HepG2 (cell line): ENCODE data around the gene ZNF670. TPM values are rescaled to one million over a fixed set of nuclear protein-coding genes. Genes with fewer than 3 reads are reported as not detected.

Experiments
- ATAC-seq: fragments of 200-7000 bp; cut with Tn5 transposase; 3 replicates; pipeline ENCODE4 v1.9.1; 2020; ENCODE audit warnings: mild to moderate bottlenecking, moderate library complexity
- BruUV-seq: library from RNA; stranded (reverse); fragments of 400-500 nt; replicated peaks from 2 replicates; lab custom pipeline; 2021; lab: Mats Ljungman, UMichigan
- CTCF ChIA-PET: fragments of 300-600 bp; formaldehyde crosslinking; extraction: SDS; loops from one replicate; lab custom pipeline; 2021; ENCODE audit warnings: low total read pairs, inconsistent platforms, low intra/inter-chr PET ratio; lab: Yijun Ruan, JAX
- POLR2A ChIA-PET: fragments of 350-600 bp; sonication (Branson Sonifier 250); formaldehyde crosslinking; loops from one replicate; lab custom pipeline; 2020; ENCODE audit warnings: antibody characterized with exemption, inconsistent platforms; lab: Yijun Ruan, JAX
- DNase-seq: peaks from one replicate; pipeline ENCODE4 v3.0.0-alpha.2; 2015; ENCODE audit warnings: low spot score
- FAIRE-seq: peaks from 3 replicates; lab custom pipeline; 2011; peaks lifted over from hg19 to GRCh38; lab: Jason Lieb, UNC
- H2AFZ ChIP-seq: one replicate; pipeline ENCODE4 v1.6.1; 2011; ENCODE audit warnings: low read length, inconsistent platforms
- H3K27ac ChIP-seq: fragments of 300-600 bp; 3 replicates; pipeline ENCODE4 v1.8.0; 2011; ENCODE audit warnings: mixed run types, mild to moderate bottlenecking, mixed read lengths, low read length, inconsistent platforms; ENCODE audit not compliant: insufficient read depth; ENCODE audit errors: extremely low read length
- H3K27me3 ChIP-seq, 2 experiments: fragments of 200-600 bp in 1 of 2; 2 replicates in 1 of 2; 3 replicates in 1 of 2; pipeline versions ENCODE4 v1.6.0 to v1.8.0; 2011; ENCODE audit warnings: low read length in 2 of 2, mild to moderate bottlenecking in 2 of 2, moderate library complexity in 2 of 2, inconsistent platforms in 1 of 2; ENCODE audit not compliant: insufficient read depth in 2 of 2, control insufficient read depth in 1 of 2
- H3K36me3 ChIP-seq, 2 experiments: fragments of 200-600 bp in 1 of 2; replicated peaks in 1 of 2; 2 replicates in 1 of 2; 3 replicates in 1 of 2; pipeline versions ENCODE4 v1.5.1 to v1.8.0; 2011; ENCODE audit warnings: low read length in 2 of 2, inconsistent platforms in 1 of 2; ENCODE audit not compliant: insufficient read depth in 2 of 2, control insufficient read depth in 1 of 2
- H3K4me1 ChIP-seq: 2 replicates; pipeline ENCODE4 v1.5.1; 2012; ENCODE audit warnings: low read length, inconsistent platforms; ENCODE audit not compliant: insufficient read depth
- H3K4me2 ChIP-seq: 2 replicates; pipeline ENCODE4 v1.6.0; 2011; ENCODE audit warnings: low read depth, low read length, inconsistent platforms
- H3K4me3 ChIP-seq, 3 experiments: fragments of 200-600 bp in 1 of 3; sonication (generic), shearing (Covaris generic) in 1 of 3; replicated peaks in 1 of 3; 2 replicates each; pipeline ENCODE4 v1.5.1; 2011 to 2016; ENCODE audit warnings: low read length in 3 of 3, inconsistent platforms in 2 of 3, low read depth in 2 of 3, mild to moderate bottlenecking in 2 of 3, control low read depth in 1 of 3, mixed read lengths in 1 of 3; ENCODE audit not compliant: insufficient read depth in 1 of 3
- H3K79me2 ChIP-seq: one replicate; pipeline ENCODE4 v1.6.1; 2011; ENCODE audit warnings: low read length, inconsistent platforms; ENCODE audit not compliant: insufficient read depth
- H3K9ac ChIP-seq: 2 replicates; pipeline ENCODE4 v1.6.0; 2011; ENCODE audit warnings: mild to moderate bottlenecking, low read depth, low read length, inconsistent platforms; ENCODE audit not compliant: insufficient read depth
- H3K9me3 ChIP-seq: 2 replicates; pipeline ENCODE4 v1.5.1; 2012; ENCODE audit warnings: mild to moderate bottlenecking, low read length
- H4K20me1 ChIP-seq: 2 replicates; pipeline ENCODE4 v1.6.0; 2011; ENCODE audit warnings: inconsistent platforms, mild to moderate bottlenecking, low read length, moderate library complexity; ENCODE audit not compliant: insufficient read depth
- GATAD1 ChIP-seq: IDR thresholded peaks from 2 replicates; pipeline ENCODE4 v1.6.1; 2016; ENCODE audit warnings: missing genetic modification reagents, missing compliant biosample characterization
- POGZ ChIP-seq: sonication (generic); formaldehyde crosslinking; IDR thresholded peaks from 2 replicates; pipeline ENCODE4 v1.4.0; 2020; ENCODE audit warnings: mild to moderate bottlenecking, missing genetic modification reagents
- SAP130 ChIP-seq: IDR thresholded peaks from 2 replicates; pipeline ENCODE4 v1.6.1; 2016; ENCODE audit warnings: low read depth
- SP4 ChIP-seq: sonication (generic); formaldehyde crosslinking; IDR thresholded peaks from 2 replicates; pipeline ENCODE4 v1.8.1; 2023; ENCODE audit warnings: mild to moderate bottlenecking, missing genetic modification reagents
- TP53 ChIP-seq: sonication (generic); formaldehyde crosslinking; conservative IDR thresholded peaks from 2 replicates; pipeline ENCODE4 v1.4.0; 2020; ENCODE audit warnings: missing genetic modification reagents
- ZNF292 ChIP-seq: sonication (generic); formaldehyde crosslinking; IDR thresholded peaks from 2 replicates; pipeline ENCODE4 v1.8.1; 2022; ENCODE audit warnings: mild to moderate bottlenecking, low read depth, missing genetic modification reagents, borderline replicate concordance
- ZNF547 ChIP-seq: sonication (generic); formaldehyde crosslinking; IDR thresholded peaks from 2 replicates; pipeline ENCODE4 v1.5.1; 2020; ENCODE audit warnings: mild to moderate bottlenecking, missing genetic modification reagents
- WGBS: methylation state at CpG from one replicate; pipeline ENCODE4 v1.1.6; 2017; ENCODE audit warnings: low lambda C conversion rate; 5-methylcytosine and 5-hydroxymethylcytosine counted together
- in situ Hi-C: cut with HindIII; loops from 2 replicates; pipeline ENCODE4 v1.10.0; 2017; ENCODE audit warnings: low pct_unique_long_range_greater_than_20kb; ENCODE audit not compliant: extremely low pct_ligation_motif_present
- intact Hi-C: fragments of 100-400 bp; cut with micrococcal nuclease; formaldehyde crosslinking; loops from one replicate; pipeline ENCODE4 v1.10.0; 2022; ENCODE audit not compliant: unreplicated experiment
- polyA plus RNA-seq, 8 experiments: library from polyadenylated mRNA; depleted of rRNA in 3 of 8; stranded (reverse) in 7 of 8; unstranded in 1 of 8; fragments of >200 nt; fragmentation: Illumina TruSeq in 4 of 8; extraction: Trizol in 4 of 8; gene quantifications; 2 replicates each; pipeline versions ENCODE4 v1.2.1 to v1.2.3, GENCODE V29; 2011 to 2016; ENCODE audit warnings: low read depth in 4 of 8, missing spikeins in 1 of 8, mixed read lengths in 1 of 8; ENCODE audit not compliant: insufficient read depth in 1 of 8
- total RNA-seq, 5 experiments: library from RNA; depleted of rRNA; stranded (reverse); fragments of >200 nt; fragmentation: Illumina TruSeq; extraction: Trizol; gene quantifications; 2 replicates each; pipeline ENCODE4 v1.2.3, GENCODE V29; 2016; ENCODE audit warnings: low read depth in 1 of 5
- TF ChIP-seq, protein P1 (sequence below): sonication (generic); formaldehyde crosslinking; IDR thresholded peaks from 2 replicates; pipeline ENCODE4 v1.5.1; 2020; ENCODE audit warnings: mild to moderate bottlenecking, missing genetic modification reagents, moderate library complexity
- TF ChIP-seq, protein P2 (sequence below): fragments of 450-650 bp; IDR thresholded peaks from 2 replicates; pipeline ENCODE4 v1.6.1; 2016
- TF ChIP-seq, protein P3 (sequence below): IDR thresholded peaks from 2 replicates; pipeline ENCODE4 v1.6.1; 2018; ENCODE audit warnings: missing genetic modification reagents, mild to moderate bottlenecking, missing compliant biosample characterization
- TF ChIP-seq, protein P4 (sequence below): sonication (generic); formaldehyde crosslinking; IDR thresholded peaks from 2 replicates; pipeline ENCODE4 v1.4.0; 2020; ENCODE audit warnings: mild to moderate bottlenecking, missing genetic modification reagents
- TF ChIP-seq, protein P5 (sequence below): sonication (generic); IDR thresholded peaks from 2 replicates; pipeline ENCODE4 v1.6.1; 2016; ENCODE audit warnings: low read depth, borderline replicate concordance

Gene ZNF670
- total and polyA plus RNA-seq, 2 of the 13 experiments (the other 11 are each of a cell fraction or from before 2014, with no cell fraction given) = 4.2 to 10.9 TPM

DNA sequence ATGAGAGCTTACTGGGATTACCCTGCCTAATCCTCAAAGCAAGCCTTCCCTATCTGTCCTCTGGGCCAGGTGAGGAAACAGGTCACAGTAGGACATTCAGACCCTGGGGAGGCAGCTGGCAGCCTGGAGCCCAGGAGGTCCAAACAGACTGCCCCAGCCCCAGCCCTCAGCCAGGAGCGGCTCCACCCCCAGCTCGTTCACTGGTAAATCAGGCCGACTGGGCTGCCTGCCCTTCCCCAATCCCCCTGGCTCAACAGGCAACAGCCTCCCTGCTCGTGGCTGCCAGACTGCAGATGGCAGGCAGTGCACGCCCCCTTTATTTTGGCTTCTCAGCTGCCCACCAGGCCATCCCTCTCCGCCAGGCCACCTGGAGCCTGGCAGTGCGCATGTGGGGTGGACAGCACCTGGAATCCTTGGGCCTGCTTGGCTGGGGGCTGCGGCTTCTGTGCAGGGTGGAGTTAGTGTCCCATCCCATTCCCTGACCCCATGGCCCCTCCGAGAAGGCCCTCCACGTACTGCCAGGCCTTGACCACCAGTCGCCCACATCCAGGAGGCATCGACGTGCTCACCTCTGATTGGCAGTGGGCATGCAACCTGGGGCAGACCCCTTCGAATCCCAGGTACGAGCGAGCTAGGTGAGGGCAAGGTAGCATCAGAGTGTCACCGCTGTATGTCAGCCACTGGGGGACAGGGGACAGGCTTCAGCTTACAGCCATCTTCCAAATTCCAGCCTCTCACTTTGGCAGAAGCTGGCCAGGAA is 11.2 kb upstream of the ZNF670 start:
- ChIA-PET POLR2A (interaction anchor here (0.7 to 1.6 kb wide), 2 partner anchors 11 to 22 kb away, joined by 4 to 6 read pairs; partner anchors contain the start of gene ZNF670), CTCF (no interaction called here)
- Histone ChIP-seq H3K4me1 (peaks cover 54% of the 10 kb centered on the region), H3K9me3 (no peaks in the 10 kb centered on the region), H3K27me3 (peaks cover 0 to 3% of the 10 kb centered on the region in 2 experiments; a peak in 1 of 5 replicates), H3K36me3 (no peaks in the 10 kb centered on the region), H3K79me2 (no peaks in the 10 kb centered on the region), H4K20me1 (no peaks in the 10 kb centered on the region), H3K27ac (no peak overlapping the region), H3K9ac (no peak overlapping the region), H2AFZ (no peak overlapping the region), H3K4me2 (peak overlapping the region; percentile 68), H3K4me3 (peak overlapping the region in 2 of 3 experiments; percentile 6 to 47; a peak in 3 of 6 replicates)
- peak; percentile 60 for ATAC-seq
- 92% methylated on average over 8 of the region's 17 CpGs for WGBS
- in situ Hi-C loops = no loop called here
- no peak for FAIRE-seq
- BruUV-seq = no TSS peak
- intact Hi-C loops = no loop called here
- no peak for DNase-seq
- TF ChIP-seq, protein P1, sequence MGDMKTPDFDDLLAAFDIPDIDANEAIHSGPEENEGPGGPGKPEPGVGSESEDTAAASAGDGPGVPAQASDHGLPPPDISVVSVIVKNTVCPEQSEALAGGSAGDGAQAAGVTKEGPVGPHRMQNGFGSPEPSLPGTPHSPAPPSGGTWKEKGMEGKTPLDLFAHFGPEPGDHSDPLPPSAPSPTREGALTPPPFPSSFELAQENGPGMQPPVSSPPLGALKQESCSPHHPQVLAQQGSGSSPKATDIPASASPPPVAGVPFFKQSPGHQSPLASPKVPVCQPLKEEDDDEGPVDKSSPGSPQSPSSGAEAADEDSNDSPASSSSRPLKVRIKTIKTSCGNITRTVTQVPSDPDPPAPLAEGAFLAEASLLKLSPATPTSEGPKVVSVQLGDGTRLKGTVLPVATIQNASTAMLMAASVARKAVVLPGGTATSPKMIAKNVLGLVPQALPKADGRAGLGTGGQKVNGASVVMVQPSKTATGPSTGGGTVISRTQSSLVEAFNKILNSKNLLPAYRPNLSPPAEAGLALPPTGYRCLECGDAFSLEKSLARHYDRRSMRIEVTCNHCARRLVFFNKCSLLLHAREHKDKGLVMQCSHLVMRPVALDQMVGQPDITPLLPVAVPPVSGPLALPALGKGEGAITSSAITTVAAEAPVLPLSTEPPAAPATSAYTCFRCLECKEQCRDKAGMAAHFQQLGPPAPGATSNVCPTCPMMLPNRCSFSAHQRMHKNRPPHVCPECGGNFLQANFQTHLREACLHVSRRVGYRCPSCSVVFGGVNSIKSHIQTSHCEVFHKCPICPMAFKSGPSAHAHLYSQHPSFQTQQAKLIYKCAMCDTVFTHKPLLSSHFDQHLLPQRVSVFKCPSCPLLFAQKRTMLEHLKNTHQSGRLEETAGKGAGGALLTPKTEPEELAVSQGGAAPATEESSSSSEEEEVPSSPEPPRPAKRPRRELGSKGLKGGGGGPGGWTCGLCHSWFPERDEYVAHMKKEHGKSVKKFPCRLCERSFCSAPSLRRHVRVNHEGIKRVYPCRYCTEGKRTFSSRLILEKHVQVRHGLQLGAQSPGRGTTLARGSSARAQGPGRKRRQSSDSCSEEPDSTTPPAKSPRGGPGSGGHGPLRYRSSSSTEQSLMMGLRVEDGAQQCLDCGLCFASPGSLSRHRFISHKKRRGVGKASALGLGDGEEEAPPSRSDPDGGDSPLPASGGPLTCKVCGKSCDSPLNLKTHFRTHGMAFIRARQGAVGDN (CRISPR knock-in tag) = peak; percentile 44
- TF ChIP-seq, protein P2, sequence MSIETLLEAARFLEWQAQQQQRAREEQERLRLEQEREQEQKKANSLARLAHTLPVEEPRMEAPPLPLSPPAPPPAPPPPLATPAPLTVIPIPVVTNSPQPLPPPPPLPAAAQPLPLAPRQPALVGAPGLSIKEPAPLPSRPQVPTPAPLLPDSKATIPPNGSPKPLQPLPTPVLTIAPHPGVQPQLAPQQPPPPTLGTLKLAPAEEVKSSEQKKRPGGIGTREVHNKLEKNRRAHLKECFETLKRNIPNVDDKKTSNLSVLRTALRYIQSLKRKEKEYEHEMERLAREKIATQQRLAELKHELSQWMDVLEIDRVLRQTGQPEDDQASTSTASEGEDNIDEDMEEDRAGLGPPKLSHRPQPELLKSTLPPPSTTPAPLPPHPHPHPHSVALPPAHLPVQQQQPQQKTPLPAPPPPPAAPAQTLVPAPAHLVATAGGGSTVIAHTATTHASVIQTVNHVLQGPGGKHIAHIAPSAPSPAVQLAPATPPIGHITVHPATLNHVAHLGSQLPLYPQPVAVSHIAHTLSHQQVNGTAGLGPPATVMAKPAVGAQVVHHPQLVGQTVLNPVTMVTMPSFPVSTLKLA = no peak
- TF ChIP-seq, protein P3, sequence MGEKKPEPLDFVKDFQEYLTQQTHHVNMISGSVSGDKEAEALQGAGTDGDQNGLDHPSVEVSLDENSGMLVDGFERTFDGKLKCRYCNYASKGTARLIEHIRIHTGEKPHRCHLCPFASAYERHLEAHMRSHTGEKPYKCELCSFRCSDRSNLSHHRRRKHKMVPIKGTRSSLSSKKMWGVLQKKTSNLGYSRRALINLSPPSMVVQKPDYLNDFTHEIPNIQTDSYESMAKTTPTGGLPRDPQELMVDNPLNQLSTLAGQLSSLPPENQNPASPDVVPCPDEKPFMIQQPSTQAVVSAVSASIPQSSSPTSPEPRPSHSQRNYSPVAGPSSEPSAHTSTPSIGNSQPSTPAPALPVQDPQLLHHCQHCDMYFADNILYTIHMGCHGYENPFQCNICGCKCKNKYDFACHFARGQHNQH (CRISPR knock-in tag) = no peak
- TF ChIP-seq, protein P4, sequence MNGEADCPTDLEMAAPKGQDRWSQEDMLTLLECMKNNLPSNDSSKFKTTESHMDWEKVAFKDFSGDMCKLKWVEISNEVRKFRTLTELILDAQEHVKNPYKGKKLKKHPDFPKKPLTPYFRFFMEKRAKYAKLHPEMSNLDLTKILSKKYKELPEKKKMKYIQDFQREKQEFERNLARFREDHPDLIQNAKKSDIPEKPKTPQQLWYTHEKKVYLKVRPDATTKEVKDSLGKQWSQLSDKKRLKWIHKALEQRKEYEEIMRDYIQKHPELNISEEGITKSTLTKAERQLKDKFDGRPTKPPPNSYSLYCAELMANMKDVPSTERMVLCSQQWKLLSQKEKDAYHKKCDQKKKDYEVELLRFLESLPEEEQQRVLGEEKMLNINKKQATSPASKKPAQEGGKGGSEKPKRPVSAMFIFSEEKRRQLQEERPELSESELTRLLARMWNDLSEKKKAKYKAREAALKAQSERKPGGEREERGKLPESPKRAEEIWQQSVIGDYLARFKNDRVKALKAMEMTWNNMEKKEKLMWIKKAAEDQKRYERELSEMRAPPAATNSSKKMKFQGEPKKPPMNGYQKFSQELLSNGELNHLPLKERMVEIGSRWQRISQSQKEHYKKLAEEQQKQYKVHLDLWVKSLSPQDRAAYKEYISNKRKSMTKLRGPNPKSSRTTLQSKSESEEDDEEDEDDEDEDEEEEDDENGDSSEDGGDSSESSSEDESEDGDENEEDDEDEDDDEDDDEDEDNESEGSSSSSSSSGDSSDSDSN (CRISPR knock-in tag) = peak; percentile 2; the same call in 1 of the 2 replicates
- TF ChIP-seq SAP130 (CRISPR knock-in tag) (0 out of 2 replicates have a peak, but pooled peaks have one; percentile 12), GATAD1 (no peak), ZNF292 (CRISPR knock-in tag) (peak; percentile 40; the same call in 1 of the 2 replicates), TP53 (no peak), SP4 (peak; percentile 37; the same call in 1 of the 2 replicates), ZNF547 (CRISPR knock-in tag) (0 out of 2 replicates have a peak, but pooled peaks have one; percentile 27), POGZ (CRISPR knock-in tag) (no peak)
- TF ChIP-seq, protein P5, sequence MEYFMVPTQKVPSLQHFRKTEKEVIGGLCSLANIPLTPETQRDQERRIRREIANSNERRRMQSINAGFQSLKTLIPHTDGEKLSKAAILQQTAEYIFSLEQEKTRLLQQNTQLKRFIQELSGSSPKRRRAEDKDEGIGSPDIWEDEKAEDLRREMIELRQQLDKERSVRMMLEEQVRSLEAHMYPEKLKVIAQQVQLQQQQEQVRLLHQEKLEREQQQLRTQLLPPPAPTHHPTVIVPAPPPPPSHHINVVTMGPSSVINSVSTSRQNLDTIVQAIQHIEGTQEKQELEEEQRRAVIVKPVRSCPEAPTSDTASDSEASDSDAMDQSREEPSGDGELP = 0 out of 2 replicates have a peak, but pooled peaks have one; percentile 5
